NCI-H510A (cell line): Measurements from ENCODE around the gene SLC1A4.
"Not testable (repeated sequence)": the region's sequence is repeated elsewhere in the genome, so short reads cannot be mapped to it uniquely, and the experiment has no call there.

Experiments
- DNase-seq: peaks from one replicate; lab custom pipeline; 2025; lab: John Stamatoyannopoulos, UW

SLC1A4 gene

GRCh38 chr2:64966017-64966416 is 23.2 kb upstream of the SLC1A4 start:
- DNase-seq = no peak

- no peak for DNase-seq
Measured at GRCh38 chr2:64966839-64967238, 22.4 kb upstream of the SLC1A4 start.

- DNase-seq = no peak
Measured at GRCh38 chr2:64967601-64968000, 21.6 kb upstream of the SLC1A4 start.

- not testable (repeated sequence) for DNase-seq
Measured at GRCh38 chr2:64969086-64969485, 20.1 kb upstream of the SLC1A4 start.

- DNase-seq = no peak
Measured at GRCh38 chr2:64970495-64970894, 18.7 kb upstream of the SLC1A4 start.

GRCh38 chr2:64972426-64972825 is 16.8 kb upstream of the SLC1A4 start:
- no peak for DNase-seq

GRCh38 chr2:64972876-64973275 is 16.3 kb upstream of the SLC1A4 start:
- no peak for DNase-seq

GRCh38 chr2:64975232-64975821 is 13.9 kb upstream of the SLC1A4 start:
- no peak for DNase-seq

GRCh38 chr2:64976276-64976675 is 12.9 kb upstream of the SLC1A4 start:
- no peak for DNase-seq

GRCh38 chr2:64978514-64979268 is 10.5 kb upstream of the SLC1A4 start:
- DNase-seq = no peak

GRCh38 chr2:64979744-64980143 is 9.5 kb upstream of the SLC1A4 start:
- no peak for DNase-seq

- DNase-seq = no peak
Measured at GRCh38 chr2:64980183-64980582, 9.0 kb upstream of the SLC1A4 start.

- DNase-seq = no peak
Measured at GRCh38 chr2:64982311-64982857, 6.8 kb upstream of the SLC1A4 start.

GRCh38 chr2:64982932-64983331 is 6.3 kb upstream of the SLC1A4 start:
- no peak for DNase-seq

- no peak for DNase-seq
Measured at GRCh38 chr2:64985447-64985846, 3.8 kb upstream of the SLC1A4 start.

- no peak for DNase-seq
Measured at GRCh38 chr2:64987001-64987955, 1.9 kb upstream of the SLC1A4 start.

GRCh38 chr2:64987956-64988419 is 1.2 kb upstream of the SLC1A4 start:
- no peak for DNase-seq

GRCh38 chr2:64988420-64989125 is 626 bp upstream of the SLC1A4 start:
- peak; percentile 84 for DNase-seq

GRCh38 chr2:64989982-64990614 is 899 bp downstream of the SLC1A4 start:
- no peak for DNase-seq

GRCh38 chr2:64990876-64991275 is 1.7 kb downstream of the SLC1A4 start:
- no peak for DNase-seq

GRCh38 chr2:64992218-64992617 is 3.0 kb downstream of the SLC1A4 start:
- no peak for DNase-seq
